Ramos (cell line): ENCODE results near the gene ARHGAP42.
"Not testable (repeated sequence)": the region's sequence is repeated elsewhere in the genome, so short reads cannot be mapped to it uniquely, and the experiment has no call there.

Experiments used
- in situ Hi-C: fragments of 300-500 bp; cut with MboI; formaldehyde crosslinking; loops from one replicate; pipeline ENCODE4 v1.14.3; 2022; ENCODE audit warnings: low sequenced_read_pairs; ENCODE audit not compliant: unreplicated experiment

ARHGAP42 gene

GRCh38 chr11:100994966-100995365 lies 307.9 kb downstream of the ARHGAP42 start:
- in situ Hi-C loops, result no loop called here

- in situ Hi-C loops, result no loop called here
Measured at GRCh38 chr11:100999756-101000155, 312.7 kb downstream of the ARHGAP42 start.

- in situ Hi-C loops, result no loop called here
Measured at GRCh38 chr11:101003468-101003867, 316.4 kb downstream of the ARHGAP42 start.

GRCh38 chr11:101008961-101009689 lies 322.0 kb downstream of the ARHGAP42 start:
- in situ Hi-C loops, result no loop called here

- in situ Hi-C loops, result no loop called here
Measured at GRCh38 chr11:101009690-101010055, 322.6 kb downstream of the ARHGAP42 start.

GRCh38 chr11:101010899-101011298 lies 323.8 kb downstream of the ARHGAP42 start:
- in situ Hi-C loops, result no loop called here

- in situ Hi-C loops, result no loop called here
Measured at GRCh38 chr11:101011881-101012280, 324.8 kb downstream of the ARHGAP42 start.

- in situ Hi-C loops, result not testable (repeated sequence)
Measured at GRCh38 chr11:101013702-101014101, 326.6 kb downstream of the ARHGAP42 start.

- in situ Hi-C loops, result no loop called here
Measured at GRCh38 chr11:101014600-101015285, 327.7 kb downstream of the ARHGAP42 start.

- in situ Hi-C loops, result no loop called here
Measured at GRCh38 chr11:101019870-101020269, 332.8 kb downstream of the ARHGAP42 start.

GRCh38 chr11:101022256-101022655 lies 335.2 kb downstream of the ARHGAP42 start:
- in situ Hi-C loops, result no loop called here

- in situ Hi-C loops, result no loop called here
Measured at GRCh38 chr11:101028644-101029043, 341.6 kb downstream of the ARHGAP42 start.

- in situ Hi-C loops, result no loop called here
Measured at GRCh38 chr11:101030015-101030414, 342.9 kb downstream of the ARHGAP42 start.

- in situ Hi-C loops, result no loop called here
Measured at GRCh38 chr11:101030692-101031091, 343.6 kb downstream of the ARHGAP42 start.

GRCh38 chr11:101031713-101032112 lies 344.6 kb downstream of the ARHGAP42 start:
- in situ Hi-C loops, result no loop called here

- in situ Hi-C loops, result no loop called here
Measured at GRCh38 chr11:101032991-101033390, 345.9 kb downstream of the ARHGAP42 start.

- in situ Hi-C loops, result no loop called here
Measured at GRCh38 chr11:101034076-101034475, 347.0 kb downstream of the ARHGAP42 start.

GRCh38 chr11:101035872-101036271 lies 348.8 kb downstream of the ARHGAP42 start:
- in situ Hi-C loops, result no loop called here
